Uterus (tissue), 4 donors: ENCODE measurements around the gene HDAC8. TPM values are rescaled to one million over a fixed set of nuclear protein-coding genes. Genes with fewer than 3 reads are reported as not detected.
A peak's percentile ranks its signal among the peaks of the same experiment; 100 is the strongest.
"Not testable (repeated sequence)": the region's sequence is repeated elsewhere in the genome, so short reads cannot be mapped to it uniquely, and the experiment has no call there.

Experiments used
- DNase-seq, 2 donors: peaks; one replicate each; pipeline ENCODE4 v3.0.0-alpha.2; 2019 to 2020
- H3K27ac ChIP-seq, 2 donors: fragments of 200-600 bp; sonication (generic); 1 replicate in 1 of 2; 2 replicates in 1 of 2; pipeline ENCODE4 v1.5.1; 2016 to 2018
- H3K27me3 ChIP-seq, 2 donors: fragments of 200-600 bp; sonication (generic); one replicate each; pipeline ENCODE4 v1.5.1; 2018 to 2019; ENCODE audit warnings: control low read depth in 1 of 2
- H3K36me3 ChIP-seq, 2 donors: fragments of 200-600 bp; sonication (generic); one replicate each; pipeline ENCODE4 v1.5.1; 2019; ENCODE audit warnings: control low read depth in 1 of 2
- H3K4me1 ChIP-seq, 2 donors: fragments of 200-600 bp; sonication (generic); one replicate each; pipeline ENCODE4 v1.5.1; 2018 to 2019; ENCODE audit warnings: control low read depth in 1 of 2
- H3K4me3 ChIP-seq, 2 donors: fragments of 200-600 bp; sonication (generic); 1 replicate in 1 of 2; 2 replicates in 1 of 2; pipeline ENCODE4 v1.5.1; 2018 to 2019; ENCODE audit warnings: mild to moderate bottlenecking in 1 of 2
- H3K9me3 ChIP-seq, 2 donors: fragments of 200-600 bp; sonication (generic); one replicate each; pipeline ENCODE4 v1.5.1; 2019; ENCODE audit warnings: control low read depth in 1 of 2
- CTCF ChIP-seq, 4 experiments: fragments of 200-600 bp in 2 of 4; fragments of 450-650 bp in 2 of 4; sonication (generic) in 2 of 4; IDR thresholded peaks; one replicate each; pipeline ENCODE4 v1.5.1; 2016 to 2019; ENCODE audit warnings: antibody characterized with exemption in 4 of 4, mild to moderate bottlenecking in 2 of 4, moderate library complexity in 1 of 4
- POLR2A ChIP-seq, 2 donors: fragments of 450-650 bp; IDR thresholded peaks; one replicate each; pipeline ENCODE4 v1.6.1; 2016; ENCODE audit warnings: antibody characterized with exemption in 2 of 2, mild to moderate bottlenecking in 1 of 2, moderate library complexity in 1 of 2
- intact Hi-C: fragments of 100-400 bp; cut with DNase I; formaldehyde crosslinking; loops from one replicate; pipeline ENCODE4 v1.15.1; 2023; ENCODE audit warnings: low total_unique reads
- total RNA-seq, 4 donors: library from RNA; depleted of rRNA in 3 of 4; stranded (reverse); fragments of >200 nt in 3 of 4; gene quantifications; one replicate each; pipeline versions ENCODE4 v1.1.0 to v1.2.4, GENCODE V29; 2014 to 2023
- donor health status: DM: yes; HTN: yes; CAD: no.

Gene HDAC8
- total RNA-seq, 4 donors from 2014 or later = 16.2 to 138 (median 43.1) TPM

DNA sequence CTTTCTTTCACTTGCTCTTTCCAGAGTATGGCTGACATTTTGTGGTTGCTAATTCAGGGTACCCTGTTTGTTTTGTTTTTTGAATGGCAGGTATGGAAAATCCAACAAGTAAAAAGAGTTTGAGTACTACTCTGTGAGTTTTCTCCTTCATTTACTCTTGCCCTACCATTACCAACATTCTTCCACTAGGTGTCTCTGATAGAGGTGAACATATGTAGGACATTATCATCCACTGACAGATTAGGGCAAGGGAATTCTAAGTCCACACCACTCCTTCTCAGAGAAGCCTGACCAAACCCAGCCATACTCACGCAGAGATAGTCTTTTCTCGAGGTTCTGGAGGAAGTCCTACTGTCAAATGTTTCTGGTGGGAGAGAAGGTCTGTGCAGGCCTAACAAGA is 36.7 kb upstream of the HDAC8 start:
- H3K4me1 ChIP-seq = no peaks in the 10 kb centered on the region
- no peak overlapping the region for H3K4me3 ChIP-seq
- intact Hi-C loops = no loop called here
- no peaks in the 10 kb centered on the region for H3K9me3 ChIP-seq
- DNase-seq = no peak
- no peaks in the 10 kb centered on the region for H3K36me3 ChIP-seq
- TF ChIP-seq POLR2A (IDR thresholded peaks at IDR 0.05) (no peak), CTCF (IDR thresholded peaks at IDR 0.05) (peak in 2 of 4 experiments; percentile 13 to 19)
- H3K27ac ChIP-seq = no peak overlapping the region
- H3K27me3 ChIP-seq = no peaks in the 10 kb centered on the region

GRCh38 chrX:72604705-72605104 is 32.1 kb upstream of the HDAC8 start:
- Histone ChIP-seq H3K4me1 (no peaks in the 10 kb centered on the region), H3K36me3 (no peaks in the 10 kb centered on the region), H3K9me3 (no peaks in the 10 kb centered on the region), H3K27me3 (no peaks in the 10 kb centered on the region), H3K4me3 (no peak overlapping the region), H3K27ac (no peak overlapping the region)
- TF ChIP-seq CTCF (IDR thresholded peaks at IDR 0.05) (no peak), POLR2A (IDR thresholded peaks at IDR 0.05) (no peak)
- no peak for DNase-seq
- intact Hi-C loops = no loop called here

DNA sequence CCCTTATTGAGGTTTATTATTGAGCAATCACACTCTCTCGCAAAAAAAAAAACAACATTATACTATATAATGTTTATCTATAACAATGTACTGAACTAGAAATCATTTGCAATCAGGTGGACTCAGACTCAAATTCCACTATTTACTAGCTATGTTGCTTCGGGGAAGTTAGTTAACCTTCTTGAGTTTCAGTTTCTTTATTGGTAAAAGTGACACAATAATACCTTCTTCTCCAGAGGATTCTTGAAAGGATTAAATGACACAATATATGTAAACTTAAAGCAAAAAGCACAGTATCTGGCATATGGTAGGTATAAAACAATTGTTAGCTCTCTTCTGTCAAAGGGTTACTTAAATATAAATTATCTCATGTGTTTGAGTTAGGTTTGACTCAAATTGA is 31.5 kb upstream of the HDAC8 start:
- Histone ChIP-seq H3K36me3 (no peaks in the 10 kb centered on the region), H3K27me3 (no peaks in the 10 kb centered on the region), H3K4me3 (no peak overlapping the region), H3K9me3 (no peaks in the 10 kb centered on the region), H3K4me1 (no peaks in the 10 kb centered on the region), H3K27ac (no peak overlapping the region)
- TF ChIP-seq POLR2A (IDR thresholded peaks at IDR 0.05) (no peak), CTCF (IDR thresholded peaks at IDR 0.05) (no peak)
- intact Hi-C loops = no loop called here
- no peak for DNase-seq

DNA sequence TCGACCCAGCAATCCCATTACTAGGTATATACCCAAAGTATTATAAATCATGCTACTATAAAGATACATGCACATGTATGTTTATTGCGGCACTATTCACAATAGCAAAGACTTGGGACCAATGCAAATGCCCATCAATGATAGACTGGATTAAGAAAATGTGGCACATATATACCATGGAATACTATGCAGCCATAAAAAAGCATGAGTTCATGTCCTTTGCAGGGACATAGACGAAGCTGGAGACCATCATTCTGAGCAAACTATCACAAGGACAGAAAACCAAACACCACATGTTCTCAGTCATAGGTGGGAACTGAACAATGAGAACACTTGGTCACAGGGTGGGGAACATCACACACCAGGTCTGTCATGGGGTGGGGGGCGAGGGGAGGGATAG is 18.4 kb upstream of the HDAC8 start:
- H3K27me3 ChIP-seq, H3K4me1 ChIP-seq, H3K4me3 ChIP-seq, H3K9me3 ChIP-seq, H3K27ac ChIP-seq, intact Hi-C loops, H3K36me3 ChIP-seq, DNase-seq: not testable (repeated sequence)

GRCh38 chrX:72584163-72584562 is 11.5 kb upstream of the HDAC8 start:
- Histone ChIP-seq H3K4me3 (no peak overlapping the region), H3K27me3 (no peaks in the 10 kb centered on the region), H3K27ac (no peak overlapping the region), H3K4me1 (no peaks in the 10 kb centered on the region), H3K36me3 (no peaks in the 10 kb centered on the region), H3K9me3 (no peaks in the 10 kb centered on the region)
- intact Hi-C loops = no loop called here
- no peak for TF ChIP-seq POLR2A (IDR thresholded peaks at IDR 0.05)
- TF ChIP-seq CTCF (IDR thresholded peaks at IDR 0.05) = no peak
- no peak for DNase-seq
